GM18499 (cell line): ENCODE results near the gene PPY.
"Not testable (repeated sequence)": the region's sequence is repeated elsewhere in the genome, so short reads cannot be mapped to it uniquely, and the experiment has no call there.

ENCODE experiments used
- ATAC-seq: cut with Tn5 transposase; IDR thresholded peaks from one replicate; pipeline ENCODE4 v1.9.1; 2021; ENCODE audit warnings: moderate number of reproducible peaks; ENCODE audit not compliant: insufficient read depth, unreplicated experiment

The PPY gene

DNA sequence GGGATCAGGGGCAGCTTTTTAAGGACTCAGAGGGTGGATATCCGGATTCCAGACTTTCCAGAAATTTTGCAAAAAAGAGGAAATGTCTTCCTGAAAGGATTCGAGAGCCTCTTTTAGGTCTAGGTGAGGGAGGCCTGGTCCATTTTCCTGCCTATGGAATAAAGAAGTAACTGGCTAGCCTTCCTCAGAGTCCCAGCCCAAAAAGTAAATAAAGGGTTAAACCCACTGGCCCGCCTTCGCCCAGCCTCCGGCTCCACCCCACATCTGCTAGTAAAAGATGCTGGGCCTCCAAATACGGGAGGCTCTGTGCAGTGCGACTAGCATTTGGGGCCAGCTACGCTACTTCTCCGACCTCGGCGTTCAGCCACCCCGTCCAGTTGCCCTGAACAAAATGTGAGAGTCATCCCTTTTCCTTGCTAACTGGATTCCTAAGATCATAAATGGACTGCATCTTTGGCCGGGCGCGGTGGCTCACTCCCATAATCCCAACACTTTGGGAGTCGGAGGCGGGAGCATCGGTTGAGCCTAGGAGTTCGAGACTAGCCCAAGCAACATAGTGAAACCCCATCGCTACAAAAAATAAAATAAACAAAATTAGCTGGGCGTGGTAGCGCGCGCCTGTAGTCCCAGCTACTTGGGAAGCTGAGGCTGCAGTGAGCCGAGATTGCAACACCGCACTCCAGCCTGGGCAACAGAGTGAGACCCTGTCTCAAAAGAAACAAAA lies 34.1 kb downstream of the PPY start:
- no peak for ATAC-seq

DNA sequence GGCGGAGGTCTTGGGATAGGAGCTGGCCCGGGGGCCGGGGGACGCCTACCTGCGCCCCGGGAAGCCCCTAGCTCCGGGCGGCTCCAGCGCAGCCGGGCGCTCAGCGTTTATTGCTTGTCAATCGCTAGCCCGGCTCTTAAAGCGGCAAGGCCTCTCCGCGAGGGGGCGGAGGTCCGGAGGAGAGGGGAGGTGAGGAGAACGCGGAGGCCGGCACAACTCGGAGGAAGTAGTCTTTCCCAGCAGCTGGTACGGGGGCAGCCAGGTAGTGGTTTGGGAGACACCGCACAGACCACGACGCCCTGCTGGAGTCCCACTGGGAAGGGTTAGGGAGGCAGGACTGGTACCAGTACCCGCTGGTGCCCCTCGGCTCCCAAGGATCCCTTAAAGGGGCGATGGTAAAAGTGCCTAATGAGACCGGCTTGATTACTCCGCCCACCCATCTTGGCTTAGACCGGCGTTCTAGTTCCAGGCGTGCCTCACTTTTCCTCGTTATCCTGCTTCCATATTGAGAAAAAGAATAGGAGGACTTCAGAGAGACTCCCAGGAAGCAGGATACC lies 34.8 kb downstream of the PPY start, which contains the start of gene MPP2:
MPP2 (minus strand) TSS at position 112 of the 557 bp plus-strand sequence. CDS start 3,076 bp downstream, outside the sequence.
- ATAC-seq = no peak

GRCh38 chr17:43906951-43907424 lies 35.3 kb downstream of the PPY start:
- no peak for ATAC-seq

- ATAC-seq = no peak
Observed at GRCh38 chr17:43905985-43906852, 36.1 kb downstream of the PPY start.

DNA sequence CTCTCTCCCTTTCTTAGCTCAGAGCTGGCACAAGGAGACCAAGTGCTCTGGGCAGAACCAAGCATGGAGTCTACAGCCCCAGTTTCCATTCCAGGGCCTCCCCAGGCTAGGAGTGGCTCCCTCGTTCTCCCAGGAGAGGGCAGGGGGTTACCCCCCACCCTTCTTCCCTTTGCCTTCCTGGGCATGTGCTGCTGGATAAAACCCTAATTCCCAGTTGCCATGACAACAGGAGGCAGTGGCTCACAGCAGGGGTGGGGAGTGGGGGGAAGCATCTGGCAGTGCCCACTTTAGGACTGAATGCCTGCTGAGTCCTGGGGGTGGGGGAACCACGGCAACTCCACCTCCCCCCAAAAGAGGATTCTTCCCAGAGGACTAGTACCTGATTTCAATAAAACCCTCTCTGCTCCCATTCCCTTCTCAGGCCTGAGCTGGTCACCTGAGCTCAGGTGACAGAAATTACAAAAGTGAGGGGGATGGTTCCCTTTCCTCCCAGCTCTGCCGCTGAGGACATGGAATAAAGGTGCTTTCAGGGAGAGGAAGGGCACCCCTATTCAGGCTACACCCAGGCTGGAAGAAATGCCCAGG lies 36.8 kb downstream of the PPY start:
- ATAC-seq = no peak

DNA sequence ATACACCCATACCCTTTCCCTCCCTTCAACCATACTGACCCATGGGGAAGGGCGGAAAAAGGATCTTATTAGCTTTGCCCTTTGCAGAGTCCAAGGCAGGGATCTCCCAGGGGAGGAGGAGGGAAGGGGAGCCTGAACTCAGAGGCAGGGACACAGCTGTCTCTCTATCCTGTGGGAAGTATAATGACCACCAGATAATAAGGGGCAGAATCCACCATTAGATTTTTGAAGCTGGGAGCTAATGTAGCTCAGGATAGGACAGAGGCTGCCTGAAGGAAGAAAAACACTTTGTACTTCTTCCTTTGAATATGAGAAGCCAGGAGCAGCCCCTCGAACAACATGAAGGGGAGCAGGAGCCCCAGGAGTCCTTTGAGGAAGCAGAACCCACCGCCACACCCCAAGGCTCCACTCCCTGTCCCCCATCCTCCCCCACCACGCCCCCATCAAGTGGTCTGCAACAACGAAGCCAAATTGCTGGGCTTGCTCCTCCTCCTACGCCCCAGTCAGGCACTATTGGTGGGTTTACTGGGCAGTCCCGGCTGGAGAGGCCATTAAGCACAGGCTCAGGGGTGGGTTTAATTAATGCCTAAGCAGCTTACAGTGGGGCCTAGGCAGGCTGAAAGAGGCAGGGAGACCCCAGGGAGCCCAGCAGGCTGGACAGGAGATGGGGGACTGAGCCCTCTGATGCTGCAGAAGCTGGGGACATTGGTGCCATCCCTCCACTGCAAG lies 40.3 kb downstream of the PPY start:
- ATAC-seq = no peak

GRCh38 chr17:43900858-43901754 lies 41.2 kb downstream of the PPY start:
- ATAC-seq = no peak

DNA sequence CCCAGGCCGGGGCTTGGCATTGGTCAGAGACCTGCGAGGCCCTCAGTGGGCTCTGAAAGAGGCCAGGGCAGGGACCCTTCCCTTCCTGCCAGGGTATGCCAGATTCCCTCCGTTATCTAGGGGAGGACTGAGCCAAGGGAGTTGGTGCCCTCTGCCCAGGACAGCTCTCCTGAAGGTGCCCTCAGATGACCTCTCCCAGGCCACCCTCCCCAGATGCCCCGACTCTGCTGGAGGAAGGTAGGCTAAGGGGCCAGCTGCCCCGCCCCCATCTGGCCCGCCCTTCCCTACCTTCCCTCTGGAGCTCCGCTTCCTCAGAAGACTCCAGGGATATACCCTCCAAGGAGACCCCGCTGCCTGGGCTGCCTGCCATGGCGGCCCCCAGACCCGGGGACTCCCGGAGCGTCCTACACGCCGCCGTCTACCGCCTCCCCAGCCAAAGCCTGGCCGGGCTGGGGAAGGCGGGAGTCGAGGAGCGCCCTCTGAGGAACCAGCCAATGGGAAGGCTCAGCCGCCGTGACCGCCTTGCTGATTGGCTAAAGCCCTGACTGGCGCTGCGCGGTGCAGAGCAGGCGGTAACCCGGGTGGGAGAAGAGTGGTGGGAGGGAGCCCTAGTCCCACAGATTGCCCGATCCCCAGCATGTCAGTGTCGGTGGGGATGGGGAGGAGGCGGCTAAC lies 42.0 kb downstream of the PPY start:
- ATAC-seq = no peak

GRCh38 chr17:43898446-43898845 lies 43.8 kb downstream of the PPY start:
- no peak for ATAC-seq

DNA sequence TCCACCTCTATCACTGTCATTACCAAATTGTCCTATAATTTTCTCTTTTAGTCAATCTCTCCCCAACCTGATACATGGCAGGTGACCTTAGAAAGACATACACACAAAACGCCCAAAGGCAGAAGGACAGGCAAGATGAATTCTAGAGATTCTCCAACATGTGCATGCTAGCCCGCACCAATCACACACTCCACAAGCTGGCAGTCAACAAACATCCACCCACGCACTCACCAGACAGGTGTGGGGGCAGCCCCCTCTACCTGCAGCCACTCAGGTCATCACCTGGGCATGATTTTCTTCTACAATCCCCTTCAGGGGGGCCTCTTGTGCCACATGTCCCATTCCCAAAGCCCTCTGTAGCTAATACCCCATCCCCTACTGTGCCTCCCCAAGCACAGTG lies 44.4 kb downstream of the PPY start:
- no peak for ATAC-seq

DNA sequence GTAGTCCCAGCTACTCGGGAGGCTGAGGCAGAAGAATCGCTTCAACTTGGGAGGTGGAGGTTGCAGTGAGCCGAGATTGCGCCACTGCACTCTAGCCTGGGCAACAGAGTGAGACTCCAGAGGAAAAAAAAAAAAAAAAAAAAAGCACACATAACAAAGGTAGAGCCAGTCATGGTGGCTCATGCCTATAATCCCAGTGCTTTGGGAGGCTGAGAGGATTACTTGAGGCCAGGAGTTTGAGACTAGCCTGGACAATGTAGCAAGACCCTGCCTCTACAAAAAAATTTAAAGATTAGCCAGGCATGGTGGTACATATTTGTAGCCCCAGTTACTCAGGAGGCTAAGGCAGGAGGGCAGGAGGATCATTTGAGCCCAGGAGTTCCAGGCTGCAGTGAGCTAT lies 47.8 kb downstream of the PPY start:
- ATAC-seq = not testable (repeated sequence)

DNA sequence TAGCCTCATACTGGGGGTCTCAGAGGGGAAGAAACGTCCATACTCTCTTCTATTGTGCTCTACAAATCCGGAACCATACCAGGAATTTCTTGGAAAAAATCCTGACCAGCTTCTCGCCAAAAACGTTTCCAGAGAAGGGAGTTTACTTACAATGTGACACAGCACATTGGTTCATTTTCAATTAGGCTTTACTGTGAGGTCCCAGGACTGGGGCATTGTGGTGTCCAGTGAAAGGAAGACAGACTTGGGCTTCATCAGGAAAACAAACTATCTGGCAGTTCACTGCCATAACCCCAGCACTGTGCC lies 49.7 kb downstream of the PPY start:
- no peak for ATAC-seq

DNA sequence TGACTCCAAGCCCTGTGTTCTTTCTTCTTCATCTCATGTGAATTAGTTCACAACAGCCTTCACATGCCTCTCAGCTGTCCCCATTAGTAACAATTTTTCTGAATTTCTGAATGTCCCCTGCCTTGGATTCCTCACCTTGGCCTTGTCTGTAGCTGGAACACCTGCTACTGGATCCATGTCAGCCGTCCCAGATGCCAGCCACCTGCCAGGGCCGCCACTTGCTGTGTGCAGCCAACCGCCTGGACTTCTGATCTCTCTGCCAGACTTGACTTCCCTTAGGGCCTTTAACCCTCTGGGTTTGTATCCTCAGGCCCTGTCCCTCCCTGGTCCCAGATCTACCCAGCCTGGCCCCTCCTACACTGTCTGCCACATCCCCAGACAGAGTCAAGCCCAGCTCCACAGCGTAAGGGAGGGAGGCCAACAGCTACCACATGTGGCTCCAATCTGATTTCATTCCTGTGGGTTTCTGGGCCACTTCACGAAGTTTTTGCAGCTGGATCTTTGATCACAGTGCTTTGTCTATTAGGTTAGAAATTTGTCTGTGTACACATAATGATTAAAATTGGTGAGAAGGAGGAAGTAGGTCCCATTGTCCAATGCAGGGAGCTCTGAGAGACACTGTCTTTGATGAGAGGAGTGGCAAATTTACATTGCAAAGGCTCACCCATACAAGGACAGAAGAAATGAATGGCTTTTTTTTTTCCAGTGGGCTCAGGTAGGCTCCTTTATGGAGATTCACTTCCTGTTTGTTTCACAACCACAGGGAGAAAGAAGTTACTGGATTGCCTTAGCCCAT lies 50.2 kb downstream of the PPY start:
- ATAC-seq = no peak
